Measurements from ENCODE around the gene MXRA7.
"Not testable (repeated sequence)": the region's sequence is repeated elsewhere in the genome, so short reads cannot be mapped to it uniquely, and the experiment has no call there.

Gene MXRA7

GRCh38 chr17:76710863-76711611, at the start of gene MXRA7:
Gene MXRA7 (minus strand): TSS chr17:76710965. CDS start chr17:76710946, 19 bp downstream.
- peak; percentile 77 for DNase-seq (ENCODE audit: low spot score)

GRCh38 chr17:76758570-76758969, 47.8 kb upstream of the MXRA7 start:
- no peak for DNase-seq (ENCODE audit: low spot score)

- no peak for DNase-seq (ENCODE audit: low spot score)
Observed at GRCh38 chr17:76757256-76757655, 46.5 kb upstream of the MXRA7 start.

DNA sequence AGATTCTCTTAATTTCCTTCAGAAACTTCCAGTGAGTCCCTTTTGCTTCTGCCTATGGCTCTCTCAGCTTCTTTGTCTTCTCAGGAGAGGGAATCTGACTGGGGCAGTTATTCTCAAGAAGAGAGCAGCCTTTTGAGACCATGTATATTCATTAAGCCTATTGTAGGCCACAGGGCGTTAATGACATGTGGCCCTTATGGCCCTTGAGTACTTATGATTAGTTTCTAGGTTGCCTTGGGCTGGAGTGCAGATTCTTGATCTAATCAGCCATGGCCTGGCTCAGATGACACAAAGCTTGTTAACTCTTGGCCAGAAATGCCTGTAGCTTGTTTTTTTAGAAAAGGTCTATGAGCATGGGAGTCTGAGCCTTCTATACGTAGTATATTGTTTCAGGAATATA, 44.5 kb upstream of the MXRA7 start:
- no peak for DNase-seq (ENCODE audit: low spot score)

DNA sequence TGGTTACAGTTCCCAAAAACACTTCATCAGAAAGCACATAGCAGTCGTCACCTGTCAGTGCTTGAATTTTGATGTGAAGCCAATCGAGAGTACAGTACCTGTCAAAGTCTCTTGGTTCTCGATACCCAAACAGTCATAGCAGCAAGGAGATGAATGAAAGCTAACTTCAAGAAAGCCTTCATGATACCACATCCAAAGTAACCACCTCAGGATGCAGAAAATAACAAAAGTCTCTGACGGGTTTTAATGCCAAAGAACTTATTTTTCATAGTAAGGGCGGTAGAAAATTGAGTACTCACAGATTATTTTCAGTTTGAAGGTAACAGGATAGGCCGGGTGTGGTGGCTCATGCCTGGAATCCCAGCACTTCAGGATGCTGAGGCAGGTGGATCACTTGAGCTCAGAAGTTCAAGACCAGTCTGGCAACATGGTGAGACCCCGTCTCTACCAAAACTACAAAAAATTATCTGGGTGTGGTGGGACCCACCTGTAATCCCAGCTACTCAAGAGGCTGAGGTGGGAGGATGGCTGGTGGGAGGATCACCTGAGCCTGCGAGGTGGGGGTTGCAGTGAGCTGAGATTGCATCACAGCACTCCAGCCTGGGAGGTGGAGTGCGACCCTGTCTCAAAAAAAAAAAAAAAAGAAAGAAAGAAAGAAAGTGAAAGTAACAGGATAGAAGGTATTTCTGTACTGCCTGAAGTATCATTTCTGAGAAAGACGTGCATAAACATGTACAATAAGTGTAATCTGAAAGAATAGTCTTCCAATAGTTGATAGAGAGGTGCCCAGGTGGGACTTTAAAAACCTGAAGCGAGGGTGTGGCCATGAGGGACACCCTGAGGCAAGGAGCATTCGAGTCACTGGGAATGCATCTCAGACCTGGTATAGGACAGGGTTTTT, 42.5 kb upstream of the MXRA7 start:
- DNase-seq (ENCODE audit: low spot score) = no peak

- DNase-seq (ENCODE audit: low spot score) = no peak
Observed at GRCh38 chr17:76752006-76752405, 41.2 kb upstream of the MXRA7 start.

DNA sequence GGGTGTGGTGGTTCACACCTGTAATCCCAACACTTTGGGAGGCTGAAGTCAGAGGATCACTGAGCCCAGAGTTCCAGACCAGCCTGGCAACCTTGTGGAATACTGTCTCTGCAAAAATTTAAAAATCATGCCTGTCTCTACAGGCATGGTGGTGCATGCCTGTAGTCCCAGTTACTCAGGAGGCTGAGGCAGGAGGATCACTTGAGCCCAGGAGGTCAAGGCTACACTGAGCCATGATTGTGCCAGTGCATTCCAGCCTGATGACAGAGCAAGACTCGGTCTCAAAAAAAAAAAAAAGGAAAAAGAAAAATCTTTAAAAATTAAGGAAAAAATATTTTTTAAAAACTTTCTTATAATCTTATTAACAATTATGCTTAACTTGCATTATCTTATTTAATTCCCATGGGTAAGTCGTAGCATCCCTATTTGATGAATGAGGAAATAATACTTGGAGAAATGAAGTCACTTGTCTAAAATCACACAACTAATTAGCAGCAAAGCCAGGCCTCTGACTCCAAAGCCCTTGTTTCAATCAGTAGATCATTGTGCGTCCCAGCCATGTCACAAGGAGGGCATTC, 40.7 kb upstream of the MXRA7 start:
- DNase-seq (ENCODE audit: low spot score) = no peak

DNA sequence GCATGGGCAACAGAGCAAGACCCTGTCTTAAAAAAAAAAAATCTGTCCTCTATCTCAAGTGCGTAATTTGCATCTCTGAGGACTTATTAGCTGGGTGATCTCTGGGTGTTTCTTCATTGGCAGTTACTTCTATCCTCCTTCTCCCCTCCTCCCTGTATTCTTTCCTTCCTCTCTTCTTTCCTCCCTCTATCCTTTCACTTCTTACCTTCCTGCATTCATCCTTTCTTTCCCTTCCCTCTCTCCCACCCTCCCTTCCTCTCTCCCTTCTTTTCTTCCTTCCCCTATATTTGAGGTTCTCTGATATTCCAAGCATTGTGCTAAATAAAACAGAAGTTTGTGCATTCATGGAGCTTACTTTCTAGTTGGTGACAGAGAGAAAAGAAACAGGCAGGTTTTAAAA, 37.9 kb upstream of the MXRA7 start:
- no peak for DNase-seq (ENCODE audit: low spot score)

GRCh38 chr17:76747716-76748363, 37.1 kb upstream of the MXRA7 start:
- DNase-seq (ENCODE audit: low spot score) = no peak

DNA sequence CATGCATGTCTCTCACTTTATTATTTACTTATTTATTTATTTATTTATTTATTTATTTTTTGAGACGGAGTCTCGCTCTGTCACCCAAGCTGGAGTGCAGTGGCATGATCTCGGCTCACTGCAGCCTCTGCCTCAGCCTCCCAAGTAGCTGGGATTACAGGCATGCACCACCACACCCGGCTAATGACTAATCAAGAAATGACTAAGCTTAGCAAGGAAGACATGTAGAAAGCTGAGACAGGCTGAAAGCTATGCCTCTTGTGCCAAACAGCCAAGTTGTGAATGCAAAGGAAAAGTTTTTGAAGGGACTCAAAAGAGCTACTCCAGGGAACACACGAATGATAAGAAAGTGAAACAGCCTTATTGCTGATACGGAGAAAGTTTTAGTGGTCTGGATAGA, 35.0 kb upstream of the MXRA7 start:
- not testable (repeated sequence) for DNase-seq (ENCODE audit: low spot score)

DNA sequence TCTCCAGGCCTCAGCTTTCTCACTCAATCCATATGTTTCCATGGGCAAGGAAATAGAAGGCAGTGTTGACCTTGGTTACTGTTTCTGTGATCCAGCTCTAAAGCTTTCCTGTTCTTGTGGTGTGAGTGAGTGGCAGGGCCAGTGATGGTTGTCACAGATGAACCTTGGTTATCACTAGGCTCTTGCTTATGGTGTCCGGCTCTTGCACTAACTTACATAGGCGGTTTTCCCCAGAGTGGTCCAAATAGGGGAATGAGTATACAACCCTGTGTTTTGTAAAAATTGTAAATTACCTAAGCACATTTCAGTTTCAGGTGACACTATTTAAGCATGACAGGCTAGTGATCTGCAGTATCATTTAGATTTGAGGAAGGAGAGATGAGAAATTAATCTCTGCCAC, 34.0 kb upstream of the MXRA7 start:
- no peak for DNase-seq (ENCODE audit: low spot score)

DNA sequence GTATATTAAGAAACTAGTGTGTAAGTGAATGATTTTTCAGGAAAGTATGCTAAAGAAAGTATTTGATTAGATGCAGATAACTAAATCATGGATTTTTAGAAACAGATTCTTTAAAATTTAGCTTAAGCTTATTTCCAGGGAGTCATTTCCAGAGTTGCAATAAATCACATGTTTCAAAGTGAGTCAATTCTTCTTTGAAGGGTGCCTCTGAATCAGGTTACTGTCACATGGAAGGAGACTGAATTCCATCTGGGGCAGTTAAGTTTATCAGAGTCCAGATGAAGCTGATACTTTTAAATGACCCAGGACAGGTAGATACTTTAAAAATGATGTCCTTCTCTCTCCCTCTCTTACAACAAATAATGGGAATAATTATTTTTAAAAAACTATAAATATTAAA, 32.2 kb upstream of the MXRA7 start:
- DNase-seq (ENCODE audit: low spot score) = no peak

DNA sequence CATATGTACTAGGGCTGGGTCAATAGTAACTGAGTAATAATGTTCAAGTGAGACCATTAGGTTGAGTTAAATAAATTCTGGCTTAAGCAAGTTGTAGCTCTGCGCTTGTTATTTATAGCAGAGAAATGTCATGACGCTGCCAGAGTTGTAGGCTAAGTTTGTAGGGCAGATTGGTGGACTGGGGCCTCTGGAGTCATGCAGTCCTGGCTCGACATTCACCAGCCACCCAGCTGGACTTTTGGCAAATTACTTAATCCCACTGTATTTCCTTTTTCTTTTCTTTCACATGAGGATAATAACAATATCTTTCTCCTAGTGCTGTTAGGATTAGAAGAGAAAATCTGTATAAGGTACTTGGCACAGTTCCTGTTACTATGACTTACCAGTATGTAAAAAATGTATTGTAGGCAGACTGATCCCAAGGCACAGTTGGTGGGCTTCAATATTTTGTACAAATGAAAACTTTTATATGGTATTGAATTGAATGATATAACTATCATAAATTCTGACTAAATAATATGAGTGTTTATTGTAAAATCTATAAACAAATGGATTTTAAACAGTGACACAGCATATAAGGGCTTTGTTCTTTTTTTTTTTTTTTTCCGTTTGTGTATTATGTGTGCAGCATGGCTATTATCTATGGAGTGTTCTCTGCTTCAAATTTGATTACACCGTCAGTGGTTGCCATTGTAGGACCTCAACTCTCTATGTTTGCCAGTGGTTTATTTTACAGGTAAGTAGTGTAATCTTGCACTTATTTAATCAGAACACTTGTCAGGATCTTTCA, 29.8 kb upstream of the MXRA7 start:
- no peak for DNase-seq (ENCODE audit: low spot score)

DNA sequence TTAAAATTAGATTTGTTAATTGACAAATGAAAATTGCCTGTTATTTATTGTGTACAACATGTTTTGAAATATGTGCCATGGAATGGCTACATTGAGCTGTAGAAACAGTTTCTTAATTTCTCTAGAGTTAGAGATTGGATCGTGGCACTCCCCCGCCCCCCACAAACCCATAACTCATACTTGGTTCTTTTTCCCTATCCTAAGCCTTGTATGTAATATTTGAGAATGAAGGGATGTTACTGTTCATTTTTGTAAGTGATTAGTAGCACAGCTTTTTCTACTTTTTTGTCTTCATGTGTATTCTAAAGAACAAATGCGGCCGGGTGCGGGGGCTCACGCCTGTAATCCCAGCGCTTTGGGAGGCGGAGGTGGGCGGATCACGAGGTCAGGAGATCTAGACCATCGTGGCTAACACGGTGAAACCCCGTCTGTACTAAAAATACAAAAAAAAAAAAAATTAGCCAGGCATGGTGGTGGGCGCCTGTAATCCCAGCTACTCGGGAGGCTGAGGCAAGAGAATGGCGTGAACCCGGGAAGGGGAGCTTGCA, 28.9 kb upstream of the MXRA7 start:
- not testable (repeated sequence) for DNase-seq (ENCODE audit: low spot score)

DNA sequence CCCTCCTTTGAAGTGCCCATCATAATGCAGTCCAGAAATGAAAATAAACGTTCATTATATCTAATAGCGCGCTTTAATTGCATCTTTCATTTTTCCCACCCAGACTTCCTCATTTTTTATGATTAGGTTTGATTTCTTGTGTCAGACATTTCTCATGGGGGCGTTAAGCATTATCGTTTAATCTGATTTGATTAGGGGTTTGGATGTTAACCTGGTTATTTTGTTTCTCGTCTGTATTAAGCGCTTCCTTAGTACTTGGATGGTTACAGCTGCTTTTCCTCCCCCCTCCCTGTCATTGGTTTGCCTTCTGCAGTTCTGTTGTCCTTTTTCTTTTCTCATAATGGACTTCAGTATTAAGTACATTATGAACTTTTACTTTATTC, 27.7 kb upstream of the MXRA7 start:
- DNase-seq (ENCODE audit: low spot score) = no peak

DNA sequence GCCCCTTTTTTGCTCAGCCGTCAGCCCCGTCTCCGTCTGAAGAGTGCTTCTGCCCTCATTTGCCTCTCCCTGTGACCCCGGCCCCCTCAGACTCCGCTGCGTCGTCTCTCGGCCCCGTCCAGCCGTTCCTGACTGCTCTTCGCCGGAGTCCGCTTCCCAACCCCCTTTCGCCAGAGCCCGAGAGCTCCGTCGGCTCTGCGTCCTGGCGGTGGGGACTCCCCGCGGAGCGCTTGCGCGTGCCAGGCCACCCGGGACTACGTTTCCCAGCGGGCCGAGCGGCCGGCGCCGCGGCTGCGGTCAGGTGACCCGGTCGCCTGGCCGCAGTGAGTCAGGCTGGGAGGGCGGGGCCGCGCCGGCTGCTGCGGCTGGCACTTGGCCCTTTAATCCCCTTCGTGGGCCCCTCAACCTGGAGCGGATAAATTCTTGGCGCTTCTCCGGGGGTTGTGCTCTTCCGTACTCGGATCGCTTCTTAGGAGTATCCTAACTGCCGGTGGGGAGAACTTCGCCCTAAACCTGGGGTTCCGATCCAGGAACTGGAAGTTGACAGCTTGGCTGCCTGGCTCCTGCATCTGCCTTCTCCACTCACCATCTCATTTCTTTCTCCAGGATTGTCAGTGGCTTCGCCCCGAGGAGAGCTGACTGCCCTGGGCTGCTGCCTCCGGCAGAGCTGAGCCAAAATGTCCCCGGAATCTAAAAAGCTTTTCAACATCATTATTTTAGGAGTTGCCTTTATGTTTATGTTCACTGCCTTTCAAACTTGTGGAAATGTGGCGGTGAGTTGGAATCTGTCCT, 27.1 kb upstream of the MXRA7 start, which contains the start of gene MFSD11:
Gene MFSD11 (plus strand): TSS at position 444 of the 792 bp plus-strand sequence. CDS start 234 bp downstream, at position 678.
- DNase-seq (ENCODE audit: low spot score) = peak; percentile 95

DNA sequence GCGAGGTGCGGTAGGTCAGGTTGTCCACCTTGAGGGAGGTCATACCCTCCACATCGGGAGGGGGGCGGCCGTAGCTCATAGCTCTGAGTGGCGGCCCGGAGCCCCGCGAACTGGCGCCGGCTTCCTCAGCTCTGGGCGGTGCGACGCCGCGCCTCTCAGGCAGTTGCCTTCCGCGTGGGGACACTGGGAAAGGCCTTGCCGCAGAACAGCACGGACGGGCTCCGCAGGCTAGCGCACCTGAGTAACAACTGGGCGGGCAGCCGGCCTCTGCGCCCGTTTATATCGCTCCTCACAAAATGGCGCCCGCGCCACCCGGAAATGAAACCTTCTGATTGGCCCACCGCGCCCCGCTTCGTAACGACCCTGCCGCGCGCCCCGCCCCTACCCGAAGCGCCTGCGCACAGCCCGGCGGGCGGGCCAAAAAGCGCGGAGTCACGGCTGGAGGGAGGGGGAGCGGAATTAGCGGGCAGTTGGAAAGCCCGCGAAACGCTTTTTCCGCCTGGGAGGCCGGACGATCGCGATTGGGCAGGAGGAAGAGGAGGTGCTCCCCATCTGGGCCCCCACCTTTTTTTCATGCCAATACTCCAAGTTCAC, 26.4 kb upstream of the MXRA7 start, which contains the start of gene SRSF2:
Gene SRSF2 (minus strand): TSS at position 250 of the 594 bp plus-strand sequence. CDS start 171 bp downstream, at position 79.
- DNase-seq (ENCODE audit: low spot score) = peak; percentile 98

GRCh38 chr17:76736349-76737081, 25.8 kb upstream of the MXRA7 start:
- peak; percentile 59 for DNase-seq (ENCODE audit: low spot score)

All from germinal center (tissue), 1 donor.